Dedifferentiated amniotic fluid mesenchymal stem cell (primary cell): ENCODE data around the gene GALK2.

Experiments used
- DNase-seq: peaks from one replicate; pipeline ENCODE4 v3.0.0-alpha.2; 2016; ENCODE audit errors: extremely low spot score

GALK2 gene

GRCh38 chr15:49169880-49170597 is at the start of gene GALK2:
Gene GALK2, plus strand, starts transcription at chr15:49170247. Its CDS starts 76 bp downstream, at chr15:49170323.
- peak; percentile 31 for DNase-seq

DNA sequence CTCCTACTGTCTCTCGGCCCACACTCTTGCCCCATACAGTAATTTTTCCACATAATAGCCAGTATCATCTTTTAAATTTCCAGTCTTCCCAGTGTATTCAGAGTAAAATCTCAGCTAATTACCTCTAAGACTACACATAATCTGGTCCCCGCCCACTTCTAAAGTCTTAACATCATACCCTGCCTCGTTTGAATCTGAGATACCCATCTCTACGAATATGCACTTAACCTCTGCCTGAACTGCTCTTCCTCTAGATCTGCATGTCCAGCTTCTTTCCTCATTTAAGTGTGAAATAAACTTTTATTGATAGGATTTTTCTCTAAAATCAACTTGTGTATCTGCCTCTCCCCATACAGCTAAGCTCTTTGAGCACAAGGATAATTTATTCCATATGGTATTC is 49.2 kb upstream of the GALK2 start:
- no peak for DNase-seq

- no peak for DNase-seq
These were observed 48.1 kb upstream of the GALK2 start for GRCh38 chr15:49121901-49122300.

DNA sequence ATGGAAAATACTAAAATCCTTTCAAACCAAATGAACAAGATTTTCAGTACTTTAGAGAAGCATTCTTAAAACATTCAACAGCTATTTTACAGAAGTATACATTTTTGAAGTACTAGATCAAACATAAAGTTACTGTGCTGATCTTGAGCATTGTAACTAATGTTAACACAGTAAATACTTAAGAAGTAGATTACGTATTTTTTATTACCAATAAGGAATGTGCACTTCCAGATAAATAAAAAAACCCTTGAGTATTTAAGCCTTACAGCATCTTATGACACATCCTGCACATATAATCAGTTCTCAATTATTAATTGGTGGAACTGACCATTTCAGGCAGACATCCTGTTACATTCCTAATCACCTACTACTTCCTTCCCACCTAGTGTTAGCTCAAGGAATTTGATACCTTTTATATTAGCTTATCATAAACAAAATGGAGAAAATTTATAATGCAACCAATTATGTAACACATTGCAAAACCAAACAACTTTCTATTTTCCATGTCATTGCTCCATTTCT is 47.4 kb upstream of the GALK2 start:
- DNase-seq = no peak

- DNase-seq = no peak
These were observed 45.7 kb upstream of the GALK2 start for GRCh38 chr15:49124371-49124770.

DNA sequence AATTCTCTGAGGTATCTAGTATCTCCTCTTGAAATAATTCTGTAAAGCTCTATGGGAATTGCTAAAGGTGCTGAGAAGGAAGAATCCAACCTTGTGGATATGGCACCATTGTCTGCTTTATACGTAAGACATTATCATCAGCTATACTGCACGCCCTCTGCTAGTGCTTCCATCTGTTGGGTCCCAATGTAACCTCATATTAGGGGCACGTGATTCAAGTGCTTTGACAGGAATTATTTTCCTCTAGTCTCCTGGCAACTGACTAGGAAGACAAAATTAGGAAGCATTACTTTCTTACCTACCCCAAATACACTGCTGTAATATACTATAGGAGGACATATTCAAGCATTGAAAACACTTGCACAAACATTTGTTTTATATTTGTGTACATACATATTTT is 38.6 kb upstream of the GALK2 start:
- no peak for DNase-seq

GRCh38 chr15:49134683-49135341 is 35.2 kb upstream of the GALK2 start:
- no peak for DNase-seq

DNA sequence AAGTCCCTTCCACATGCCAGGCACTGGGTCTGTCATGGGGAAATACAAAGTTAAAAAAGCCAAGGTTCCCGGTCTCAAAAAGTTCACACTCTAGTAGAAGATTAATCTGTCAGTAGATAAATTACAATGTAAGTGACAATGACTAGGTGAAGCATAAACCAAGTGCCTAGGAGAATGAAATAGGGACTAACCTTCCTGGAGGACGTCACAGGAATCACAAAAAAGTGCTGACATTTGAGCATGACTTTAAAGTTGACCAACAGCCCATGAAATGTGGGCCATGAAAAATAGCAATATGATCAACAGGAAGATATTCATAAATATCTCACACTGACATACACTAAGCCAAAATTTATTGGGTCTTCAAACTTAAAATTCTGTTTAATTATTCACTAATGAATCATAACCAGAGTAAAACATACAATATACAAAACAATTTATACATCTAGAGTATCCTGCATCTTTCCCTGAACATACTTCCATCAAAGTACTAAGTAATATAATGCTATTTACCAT is 34.6 kb upstream of the GALK2 start:
- no peak for DNase-seq

DNA sequence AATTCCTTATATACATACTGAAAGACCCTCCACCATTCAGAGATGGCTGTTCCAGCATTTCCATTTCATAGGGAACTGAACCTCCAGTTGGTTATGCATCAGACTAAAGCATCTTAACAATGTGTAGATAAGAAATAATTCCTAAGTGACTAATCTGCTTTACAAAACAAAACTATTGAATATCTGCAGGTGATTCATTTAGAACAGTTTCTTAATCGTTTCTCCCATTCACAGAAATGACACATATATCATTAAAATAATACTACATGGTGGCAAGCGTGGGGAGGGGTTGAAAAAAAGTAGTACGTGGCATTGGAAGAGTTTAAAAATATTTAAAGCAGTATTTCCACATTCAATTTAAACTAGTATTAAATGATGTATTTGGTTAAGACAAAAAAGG is 34.1 kb upstream of the GALK2 start:
- no peak for DNase-seq

- DNase-seq = peak; percentile 28
These were observed 32.2 kb upstream of the GALK2 start for GRCh38 chr15:49137861-49138260.

DNA sequence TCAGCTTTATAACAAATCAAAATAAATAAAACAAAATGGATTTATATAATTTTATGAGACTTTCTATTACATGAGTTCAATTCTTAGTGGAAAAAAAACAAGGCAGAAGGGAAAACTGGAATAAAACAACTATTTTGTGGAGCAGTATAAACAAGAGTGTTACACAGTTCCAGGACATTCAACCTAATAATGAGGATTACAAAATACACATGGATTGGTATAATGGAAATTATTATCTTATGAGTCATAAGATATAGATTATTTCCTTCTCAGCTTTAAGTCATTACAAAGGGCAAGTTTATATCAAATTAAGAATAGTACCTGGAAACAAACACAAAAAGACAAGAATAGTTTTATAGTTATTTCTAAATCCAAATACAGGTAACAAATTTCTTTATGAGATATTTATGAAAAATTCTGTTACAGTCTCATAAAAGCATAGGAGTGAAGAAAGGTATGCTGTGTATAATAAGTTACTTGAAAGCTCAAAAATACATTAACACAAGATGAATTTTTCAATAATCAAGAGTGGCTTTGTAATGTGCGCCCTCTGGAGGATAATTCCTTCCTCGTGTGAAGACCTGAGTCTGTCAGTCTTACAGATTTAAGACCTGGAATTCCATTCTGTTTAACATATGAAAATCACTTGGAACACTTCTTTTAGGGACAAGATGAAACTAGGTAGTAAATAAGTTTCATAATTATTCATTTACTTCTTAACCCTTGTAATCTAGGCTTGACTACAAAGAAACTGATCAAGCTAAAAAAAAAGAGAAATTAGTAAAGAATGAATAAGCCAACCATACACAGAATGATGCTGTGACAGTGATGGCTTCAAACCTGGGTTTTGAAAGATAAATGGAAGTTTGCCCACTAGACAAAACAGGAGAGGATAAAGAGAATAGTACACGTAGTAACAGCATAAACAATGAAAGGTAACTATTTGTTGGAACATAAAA is 24.1 kb upstream of the GALK2 start:
- DNase-seq = peak; percentile 74

DNA sequence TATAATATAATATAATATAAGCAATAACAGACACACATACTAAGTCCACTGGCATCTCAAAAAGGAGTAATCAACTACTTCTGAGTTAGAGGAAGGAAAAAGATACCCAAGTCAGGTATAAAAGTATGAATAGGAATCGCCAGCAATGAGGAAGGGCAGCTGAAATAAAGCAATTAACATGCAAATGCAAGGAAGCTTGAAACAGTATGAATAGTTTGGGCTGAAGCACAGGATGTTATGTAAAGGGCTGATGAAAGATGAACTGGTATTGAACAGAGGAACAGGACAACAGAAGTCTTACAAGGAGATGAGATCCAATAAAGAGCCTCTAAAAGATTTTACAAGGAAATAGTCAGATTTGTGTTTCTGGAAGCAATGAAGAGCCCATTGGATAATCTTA is 21.7 kb upstream of the GALK2 start:
- DNase-seq = no peak

GRCh38 chr15:49148727-49149126 is 21.3 kb upstream of the GALK2 start:
- DNase-seq = no peak

GRCh38 chr15:49151831-49152230 is 18.2 kb upstream of the GALK2 start:
- no peak for DNase-seq

DNA sequence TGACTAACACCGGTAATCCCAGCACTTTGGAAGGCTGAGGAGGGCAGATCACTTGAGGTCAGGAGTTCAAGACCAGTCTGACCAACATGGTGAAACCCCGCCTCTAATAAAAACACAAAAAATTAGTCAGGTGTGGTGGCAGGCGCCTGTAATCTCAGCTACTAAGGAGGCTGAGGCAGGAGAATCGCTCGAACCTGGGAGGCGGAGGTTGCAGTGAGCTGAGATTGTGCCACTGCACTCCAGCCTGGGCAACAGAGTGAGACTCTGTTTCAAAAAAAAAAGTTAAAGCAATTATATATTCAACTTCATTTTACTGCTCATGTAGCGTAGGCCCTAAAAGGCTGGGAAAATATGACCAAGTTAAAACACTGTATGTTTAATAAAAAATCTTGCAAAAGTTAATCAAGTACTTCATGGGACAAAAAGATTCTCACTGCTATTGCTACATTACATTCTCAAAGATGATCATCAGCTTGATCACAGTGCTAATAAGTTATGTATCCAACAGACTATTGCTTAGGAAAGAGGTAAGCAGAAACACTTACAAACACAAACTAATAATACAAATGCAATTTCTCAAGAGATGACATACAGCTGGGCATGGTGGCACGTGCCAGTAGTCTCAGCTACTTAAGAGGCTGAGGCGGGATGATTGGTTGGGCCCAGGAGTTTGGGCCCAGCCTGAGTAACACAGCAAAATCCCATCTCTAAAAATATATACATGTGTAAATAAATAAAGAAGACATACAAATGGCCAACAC is 17.3 kb upstream of the GALK2 start:
- DNase-seq = no peak

DNA sequence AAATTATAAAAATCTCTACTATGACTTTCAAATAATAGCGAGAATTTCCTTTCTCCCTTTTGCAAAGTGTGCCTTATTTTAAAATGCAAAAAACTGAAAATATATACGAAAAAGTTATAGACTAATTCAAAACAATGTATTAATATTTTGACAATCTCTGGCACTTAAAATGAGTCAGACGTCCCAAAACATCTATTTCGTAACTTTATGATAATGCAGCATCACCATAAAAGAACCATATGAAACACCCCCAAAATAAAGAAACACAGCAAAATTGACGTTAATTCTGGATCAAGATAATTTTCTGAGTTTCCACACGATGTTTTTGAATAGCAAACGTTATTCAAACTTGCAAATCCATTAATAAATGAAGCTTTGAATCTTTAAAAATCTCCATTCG is 15.7 kb upstream of the GALK2 start:
- no peak for DNase-seq

GRCh38 chr15:49154799-49155109 is 15.3 kb upstream of the GALK2 start:
- no peak for DNase-seq

DNA sequence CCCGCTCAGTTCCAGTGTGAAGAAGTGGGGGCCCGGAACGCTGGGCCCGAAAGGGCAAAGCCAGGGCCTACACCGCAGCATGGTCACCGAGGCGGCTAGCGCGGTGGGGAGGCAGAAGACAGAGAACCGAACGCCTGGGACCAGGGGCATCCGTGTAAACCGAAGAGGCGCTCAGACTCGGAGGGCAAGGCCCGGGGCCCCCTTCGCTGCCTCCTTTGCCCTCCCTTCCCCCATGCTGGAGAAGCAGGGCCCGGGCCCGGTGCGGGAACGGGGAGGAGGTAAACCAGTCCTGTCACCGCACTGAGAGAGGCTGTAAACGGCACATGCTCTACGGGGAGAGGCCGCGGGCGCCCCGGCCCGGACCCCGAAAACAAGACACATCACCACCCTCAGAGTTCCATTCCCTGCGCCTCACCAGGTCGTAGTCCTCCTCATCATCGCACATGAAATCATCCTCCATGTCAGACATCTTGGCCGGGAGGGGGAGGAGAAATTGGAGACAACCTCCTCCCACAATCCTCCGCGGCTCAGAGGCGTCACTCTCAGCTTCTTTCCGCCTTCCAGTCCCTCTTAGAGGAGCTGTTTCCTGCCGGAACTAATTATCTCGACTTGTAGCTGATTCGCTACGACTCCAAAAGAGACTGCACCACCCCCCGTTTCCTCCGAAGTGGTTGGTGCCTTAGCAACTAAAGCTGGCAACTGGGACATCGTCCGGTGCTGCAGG is 14.8 kb upstream of the GALK2 start, which contains the start of gene COPS2:
TSS of gene COPS2 (minus strand) at position 490 of the 724 bp plus-strand sequence. CDS start at position 469, 21 bp downstream.
- DNase-seq = peak; percentile 100

GRCh38 chr15:49155834-49156627 is 14.0 kb upstream of the GALK2 start:
- no peak for DNase-seq

GRCh38 chr15:49163678-49164077 is 6.4 kb upstream of the GALK2 start:
- DNase-seq = no peak
